GM21381 (cell line): ENCODE data around the gene CYP2C9.
"Not testable (repeated sequence)": the region's sequence is repeated elsewhere in the genome, so short reads cannot be mapped to it uniquely, and the experiment has no call there.

Source experiments
- ATAC-seq: cut with Tn5 transposase; IDR thresholded peaks from one replicate; pipeline ENCODE4 v1.9.1; 2021; ENCODE audit warnings: mild to moderate bottlenecking, moderate library complexity; ENCODE audit not compliant: unreplicated experiment

CYP2C9 gene

DNA sequence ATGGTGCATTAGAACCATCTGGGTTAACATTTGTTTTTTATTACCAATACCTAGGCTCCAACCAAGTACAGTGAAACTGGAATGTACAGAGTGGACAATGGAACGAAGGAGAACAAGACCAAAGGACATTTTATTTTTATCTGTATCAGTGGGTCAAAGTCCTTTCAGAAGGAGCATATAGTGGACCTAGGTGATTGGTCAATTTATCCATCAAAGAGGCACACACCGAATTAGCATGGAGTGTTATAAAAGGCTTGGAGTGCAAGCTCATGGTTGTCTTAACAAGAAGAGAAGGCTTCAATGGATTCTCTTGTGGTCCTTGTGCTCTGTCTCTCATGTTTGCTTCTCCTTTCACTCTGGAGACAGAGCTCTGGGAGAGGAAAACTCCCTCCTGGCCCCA, at the start of gene CYP2C9:
Gene CYP2C9 (plus strand): TSS at position 276 of the 400 bp plus-strand sequence. CDS start 25 bp downstream, at position 301.
- no peak for ATAC-seq

DNA sequence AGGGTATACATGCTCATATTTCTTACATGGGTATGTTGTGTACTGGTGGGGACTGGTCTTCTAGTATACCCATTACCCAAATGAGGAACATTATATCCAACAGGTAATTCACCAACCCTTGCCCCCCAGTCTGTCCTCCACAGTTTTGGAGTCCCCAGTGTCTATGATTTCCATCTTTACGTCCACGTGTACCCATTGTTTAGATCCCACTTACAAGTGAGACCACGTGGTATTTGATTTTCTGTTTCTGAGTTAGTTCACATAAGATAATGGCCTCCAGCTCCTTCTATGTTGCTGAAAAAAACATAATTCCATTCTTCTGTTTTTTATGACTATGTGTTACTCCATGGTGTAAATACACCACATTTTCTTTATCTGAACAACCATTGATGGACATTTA, 49.3 kb upstream of the CYP2C9 start:
- no peak for ATAC-seq

GRCh38 chr10:94890264-94891022, 48.0 kb upstream of the CYP2C9 start:
- ATAC-seq: no peak

- not testable (repeated sequence) for ATAC-seq
Measured at GRCh38 chr10:94898414-94898813, 40.0 kb upstream of the CYP2C9 start.

- no peak for ATAC-seq
Measured at GRCh38 chr10:94902080-94902479, 36.4 kb upstream of the CYP2C9 start.

- ATAC-seq: no peak
Measured at GRCh38 chr10:94902570-94902969, 35.9 kb upstream of the CYP2C9 start.

DNA sequence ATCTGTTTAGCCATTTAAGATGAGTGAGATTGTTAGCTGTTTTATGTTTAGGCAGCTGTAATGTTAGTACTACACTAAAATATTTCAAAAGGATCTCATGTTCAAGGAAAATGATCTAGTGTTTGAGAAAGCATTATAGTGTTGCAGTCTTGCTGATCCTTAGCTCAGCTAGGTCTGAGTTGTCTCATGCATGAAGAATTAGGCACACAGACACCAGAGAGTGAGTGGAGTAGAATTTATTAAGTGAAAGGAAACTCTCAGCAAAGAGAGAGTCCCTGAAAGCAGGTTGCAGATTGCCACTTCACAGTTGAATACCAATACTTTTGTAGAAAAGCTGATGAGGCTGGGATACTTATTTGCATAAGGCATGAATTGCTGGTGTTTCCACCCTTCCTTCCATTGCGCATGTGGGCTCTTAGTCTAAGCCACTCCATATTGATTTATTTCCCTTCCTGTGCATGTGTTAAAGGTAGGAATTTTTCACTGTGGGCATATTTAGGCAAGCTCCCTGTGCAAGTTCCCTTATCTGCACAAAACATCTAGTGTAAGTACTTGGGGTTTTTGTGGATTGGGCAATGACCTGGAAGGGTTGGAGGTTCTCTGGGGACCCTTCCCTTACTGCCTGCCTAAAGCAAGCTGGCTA, 33.8 kb upstream of the CYP2C9 start:
- not testable (repeated sequence) for ATAC-seq

GRCh38 chr10:94916423-94916822, 22.0 kb upstream of the CYP2C9 start:
- ATAC-seq: no peak

- no peak for ATAC-seq
Measured at GRCh38 chr10:94936721-94937120, 1.7 kb upstream of the CYP2C9 start.

- ATAC-seq: not testable (repeated sequence)
Measured at GRCh38 chr10:94943432-94944103, 5.1 kb downstream of the CYP2C9 start.

GRCh38 chr10:94946181-94946580, 7.7 kb downstream of the CYP2C9 start:
- ATAC-seq: not testable (repeated sequence)

DNA sequence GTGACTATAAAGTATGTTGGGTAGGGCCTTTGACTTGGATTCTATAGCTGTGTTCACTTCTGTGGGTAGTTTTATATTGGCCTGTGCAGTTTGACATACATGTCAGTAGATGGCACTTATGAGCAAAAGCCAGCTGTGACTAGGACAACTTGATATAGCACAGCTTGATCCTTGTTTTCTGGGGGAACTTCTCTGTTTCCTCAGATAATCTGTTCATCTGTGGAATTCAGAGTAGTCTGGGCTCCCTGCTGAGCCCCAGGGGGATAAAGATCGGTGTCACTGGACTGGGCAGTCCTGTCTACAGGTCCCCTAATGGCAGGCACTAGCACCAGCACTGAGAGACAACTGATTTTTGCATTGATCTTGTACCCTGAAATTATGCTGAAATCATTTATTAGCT, 25.4 kb downstream of the CYP2C9 start:
- no peak for ATAC-seq

- no peak for ATAC-seq
Measured at GRCh38 chr10:94983555-94983954, 45.1 kb downstream of the CYP2C9 start.

GRCh38 chr10:94989192-94989591, 50.7 kb downstream of the CYP2C9 start:
- ATAC-seq: no peak

GRCh38 chr10:94991243-94991888, 52.9 kb downstream of the CYP2C9 start:
- ATAC-seq: no peak

- no peak for ATAC-seq
Measured at GRCh38 chr10:94992811-94993210, 54.4 kb downstream of the CYP2C9 start.

GRCh38 chr10:94997741-94998174, 59.3 kb downstream of the CYP2C9 start:
- no peak for ATAC-seq

DNA sequence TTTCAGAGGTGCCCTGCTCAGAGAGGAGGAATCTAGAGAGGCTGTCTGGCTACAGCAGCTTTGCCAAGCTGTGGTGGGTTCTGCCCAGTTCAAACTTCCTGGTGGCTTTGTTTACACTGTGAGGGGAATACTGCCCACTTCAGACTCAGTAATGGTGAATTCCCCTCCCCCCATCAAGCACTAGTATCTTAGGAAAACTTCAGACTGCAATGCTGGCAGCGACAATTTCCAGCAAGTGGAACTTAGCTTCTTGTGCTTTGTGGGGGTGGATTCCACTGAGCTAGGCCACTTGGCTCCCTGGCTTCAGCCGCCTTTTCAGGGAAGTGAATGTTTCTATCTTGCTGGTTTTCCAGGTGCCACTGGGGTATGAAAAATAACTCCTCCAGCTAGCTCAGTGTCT, 88.0 kb downstream of the CYP2C9 start:
- ATAC-seq: no peak

- no peak for ATAC-seq
Measured at GRCh38 chr10:95031656-95032055, 93.2 kb downstream of the CYP2C9 start.

DNA sequence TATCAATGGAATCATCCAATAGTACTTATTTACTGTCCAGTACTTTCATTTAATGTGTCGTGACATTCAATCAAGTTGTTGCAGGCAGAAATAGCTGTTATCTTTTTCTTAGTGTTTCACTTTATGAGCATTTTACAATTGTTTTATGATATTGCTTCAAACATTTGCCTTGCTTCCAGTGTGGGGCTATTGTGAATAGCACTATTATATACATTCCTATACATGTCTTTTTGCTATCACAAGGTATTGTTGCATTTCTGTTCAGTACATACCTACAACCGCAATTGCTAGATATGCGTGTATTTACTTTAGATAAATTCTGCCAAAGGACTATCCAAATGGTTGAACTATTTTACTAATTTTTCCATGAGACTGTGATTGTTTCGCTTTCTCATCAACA, 95.9 kb downstream of the CYP2C9 start:
- no peak for ATAC-seq
